Fibroblast of mammary gland (primary cell): ENCODE measurements around the gene PHACTR2.

Experiments
- DNase-seq: peaks from one replicate; pipeline ENCODE4 v3.0.0-alpha.2; 2010; ENCODE audit warnings: low read depth
- H3K4me3 ChIP-seq: 2 replicates; pipeline ENCODE4 v1.5.1; 2011; ENCODE audit warnings: low read depth, mild to moderate bottlenecking, low read length, moderate library complexity; ENCODE audit not compliant: control insufficient read depth
- CTCF ChIP-seq: conservative IDR thresholded peaks from 2 replicates; pipeline ENCODE4 v1.5.1; 2011; ENCODE audit warnings: low read depth, low read length, inconsistent platforms; ENCODE audit not compliant: control insufficient read depth, insufficient read depth

Gene PHACTR2

GRCh38 chr6:143772116-143773086, 94.6 kb downstream of the PHACTR2 start:
- no peak overlapping the region for H3K4me3 ChIP-seq
- peak; percentile 30 for DNase-seq
- TF ChIP-seq CTCF = no peak

GRCh38 chr6:143773506-143774150, 95.9 kb downstream of the PHACTR2 start:
- no peak for TF ChIP-seq CTCF
- no peak overlapping the region for H3K4me3 ChIP-seq
- DNase-seq = peak; percentile 10

- H3K4me3 ChIP-seq = no peak overlapping the region
- DNase-seq = peak; percentile 9
- TF ChIP-seq CTCF = no peak
Observed at GRCh38 chr6:143774347-143774746, 96.6 kb downstream of the PHACTR2 start.

- DNase-seq = no peak
- no peak overlapping the region for H3K4me3 ChIP-seq
- TF ChIP-seq CTCF = no peak
Observed at GRCh38 chr6:143775336-143775735, 97.6 kb downstream of the PHACTR2 start.

- TF ChIP-seq CTCF = no peak
- no peak overlapping the region for H3K4me3 ChIP-seq
- no peak for DNase-seq
Observed at GRCh38 chr6:143778926-143779325, 101.2 kb downstream of the PHACTR2 start.

GRCh38 chr6:143782481-143782880, 104.7 kb downstream of the PHACTR2 start:
- no peak for TF ChIP-seq CTCF
- DNase-seq = peak; percentile 23
- no peak overlapping the region for H3K4me3 ChIP-seq
